NCI-H345 (cell line): ENCODE data around the gene TCIRG1.
"Not testable (repeated sequence)": the region's sequence is repeated elsewhere in the genome, so short reads cannot be mapped to it uniquely, and the experiment has no call there.

Experiments
- DNase-seq: peaks from one replicate; lab custom pipeline; 2025; lab: John Stamatoyannopoulos, UW

TCIRG1 gene, protein sequence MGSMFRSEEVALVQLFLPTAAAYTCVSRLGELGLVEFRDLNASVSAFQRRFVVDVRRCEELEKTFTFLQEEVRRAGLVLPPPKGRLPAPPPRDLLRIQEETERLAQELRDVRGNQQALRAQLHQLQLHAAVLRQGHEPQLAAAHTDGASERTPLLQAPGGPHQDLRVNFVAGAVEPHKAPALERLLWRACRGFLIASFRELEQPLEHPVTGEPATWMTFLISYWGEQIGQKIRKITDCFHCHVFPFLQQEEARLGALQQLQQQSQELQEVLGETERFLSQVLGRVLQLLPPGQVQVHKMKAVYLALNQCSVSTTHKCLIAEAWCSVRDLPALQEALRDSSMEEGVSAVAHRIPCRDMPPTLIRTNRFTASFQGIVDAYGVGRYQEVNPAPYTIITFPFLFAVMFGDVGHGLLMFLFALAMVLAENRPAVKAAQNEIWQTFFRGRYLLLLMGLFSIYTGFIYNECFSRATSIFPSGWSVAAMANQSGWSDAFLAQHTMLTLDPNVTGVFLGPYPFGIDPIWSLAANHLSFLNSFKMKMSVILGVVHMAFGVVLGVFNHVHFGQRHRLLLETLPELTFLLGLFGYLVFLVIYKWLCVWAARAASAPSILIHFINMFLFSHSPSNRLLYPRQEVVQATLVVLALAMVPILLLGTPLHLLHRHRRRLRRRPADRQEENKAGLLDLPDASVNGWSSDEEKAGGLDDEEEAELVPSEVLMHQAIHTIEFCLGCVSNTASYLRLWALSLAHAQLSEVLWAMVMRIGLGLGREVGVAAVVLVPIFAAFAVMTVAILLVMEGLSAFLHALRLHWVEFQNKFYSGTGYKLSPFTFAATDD

DNA sequence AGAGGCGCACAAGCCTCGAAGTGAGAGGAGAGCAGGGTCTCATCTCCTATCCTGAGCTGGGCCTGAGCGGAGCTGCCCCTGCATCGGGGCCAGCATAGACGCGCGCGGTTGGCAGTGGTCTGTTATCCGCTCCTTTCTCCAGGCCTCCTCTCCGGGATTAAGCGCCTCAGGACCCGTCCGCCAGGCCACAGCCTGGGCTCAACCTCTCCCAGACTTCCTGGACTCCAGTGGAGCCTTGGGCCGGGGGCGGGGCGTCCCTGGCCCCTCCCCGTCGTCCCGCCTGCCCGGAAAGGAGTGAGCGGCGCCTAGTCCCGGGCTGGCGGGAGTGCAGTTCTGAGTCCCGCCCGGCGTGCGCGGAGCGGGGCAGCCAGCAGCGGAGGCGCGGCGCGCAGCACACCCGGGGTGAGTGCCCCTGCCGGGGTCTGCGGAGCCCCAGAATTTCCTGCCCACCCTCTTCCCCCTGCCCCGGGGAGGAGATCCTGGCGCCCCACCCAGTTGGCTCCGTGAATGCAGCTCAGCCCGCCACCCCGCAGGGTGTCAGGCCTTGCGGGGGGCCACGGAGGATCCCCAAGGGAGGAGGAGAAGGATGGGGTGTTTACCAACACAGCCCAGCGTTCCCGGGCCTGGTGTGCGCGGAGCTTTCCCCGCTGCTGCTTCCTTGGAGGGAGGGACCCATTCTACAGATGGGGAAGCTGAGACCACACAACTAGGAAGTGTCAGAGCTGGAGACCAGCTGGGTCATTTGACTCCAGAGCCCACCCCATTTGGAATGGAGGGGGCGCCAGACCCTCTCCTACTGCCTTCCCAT, at the start of gene TCIRG1:
Gene TCIRG1 (plus strand): TSS at position 308 of the 808 bp plus-strand sequence. CDS start 2,247 bp downstream, outside the sequence.
- no peak for DNase-seq

DNA sequence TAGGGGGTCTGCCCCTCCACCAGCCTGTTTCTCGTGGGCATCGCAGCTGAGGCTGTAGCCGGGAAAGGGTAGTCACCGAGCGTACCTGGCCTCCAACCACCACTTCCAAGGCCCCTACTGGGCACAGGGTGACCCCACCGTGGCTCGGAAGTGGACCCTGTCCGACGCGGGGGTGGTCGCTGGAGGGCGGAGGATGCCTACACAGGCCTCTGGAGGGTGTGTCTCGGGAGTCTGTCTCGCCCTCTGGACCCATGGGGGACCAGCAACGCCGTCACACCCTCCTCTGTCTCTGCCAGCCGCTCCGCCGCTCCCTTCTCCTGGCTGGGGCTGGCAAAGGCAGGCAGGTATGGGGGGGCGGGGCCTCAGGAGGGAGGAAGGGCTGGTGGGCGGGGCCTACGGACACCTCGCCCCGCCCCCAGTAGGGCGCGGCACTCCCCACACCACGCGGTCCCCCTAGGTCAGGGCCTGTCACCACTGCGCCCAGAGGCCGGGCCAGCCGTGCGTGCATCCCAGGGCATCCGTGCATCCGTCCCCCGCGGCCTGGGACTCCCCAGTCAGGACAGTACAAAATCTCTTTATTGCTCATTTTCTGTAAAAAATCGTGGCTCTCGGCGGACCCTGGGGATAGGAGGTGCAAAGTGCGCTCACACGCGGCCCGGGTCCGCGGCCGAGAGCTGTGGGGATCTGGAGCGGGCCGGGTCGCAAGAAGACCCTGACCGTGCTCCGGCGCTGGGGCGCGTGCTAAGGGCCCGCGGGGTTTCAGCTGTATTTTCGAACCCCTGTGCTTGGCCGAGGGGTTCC, 48.1 kb upstream of the TCIRG1 start:
- DNase-seq: not testable (repeated sequence)

DNA sequence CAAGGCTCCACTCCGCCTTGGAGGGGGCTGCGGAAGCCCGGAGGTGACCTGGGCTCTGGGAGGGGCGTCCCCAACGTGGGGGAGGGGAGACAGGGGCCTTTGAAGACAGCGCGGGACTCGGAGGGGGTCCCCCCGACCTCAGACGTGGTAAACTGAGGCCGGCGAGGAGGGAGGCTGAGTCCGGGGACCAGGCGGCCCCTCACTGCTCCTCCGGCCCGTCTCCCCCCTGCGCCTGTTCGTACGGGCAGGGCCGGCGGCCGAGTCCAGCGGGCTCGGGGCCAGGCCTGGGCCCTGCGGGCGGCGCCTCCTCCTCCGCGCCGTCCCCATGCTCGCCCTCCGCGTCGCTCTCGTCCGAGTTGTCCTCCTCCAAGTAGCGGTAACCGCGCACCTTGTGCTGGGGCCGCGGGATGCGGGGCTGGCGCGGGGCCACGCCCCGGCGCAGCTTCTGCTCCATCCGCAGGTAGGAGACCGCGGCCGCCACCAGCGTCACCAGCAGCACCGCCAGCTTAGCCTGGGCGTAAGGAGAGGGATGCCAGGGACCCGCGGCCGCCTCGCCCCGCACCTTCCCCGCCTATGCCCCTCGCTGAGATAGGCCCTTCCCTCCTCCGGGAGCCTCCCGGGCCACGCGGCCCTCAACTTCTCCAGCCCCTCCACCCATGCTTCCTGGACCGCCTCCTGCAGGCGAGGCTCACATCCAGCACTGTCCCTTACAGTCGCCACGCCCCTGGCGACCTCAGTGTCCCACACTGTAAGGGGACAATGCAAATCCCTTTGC, 47.3 kb upstream of the TCIRG1 start:
- not testable (repeated sequence) for DNase-seq

DNA sequence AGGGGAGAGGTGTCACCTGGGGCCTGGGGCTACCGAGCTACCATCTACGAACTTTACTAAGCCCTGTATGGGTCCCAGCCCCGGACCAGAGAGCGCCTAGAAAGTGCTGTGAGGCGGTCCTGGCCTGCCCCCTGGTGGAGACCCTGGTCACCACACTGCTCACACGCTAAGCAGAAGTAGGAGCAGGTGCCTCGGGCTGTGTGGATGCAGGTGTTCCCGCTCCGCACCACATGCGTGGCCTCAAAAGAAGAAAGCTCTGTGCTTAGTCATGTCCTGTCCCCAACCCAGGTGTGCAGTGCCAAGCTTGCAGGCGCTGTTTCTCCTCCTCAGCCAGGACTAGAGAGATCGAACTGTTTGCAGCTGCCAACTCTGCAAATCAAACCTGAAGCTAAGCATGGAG, 45.0 kb upstream of the TCIRG1 start:
- peak; percentile 18 for DNase-seq

DNA sequence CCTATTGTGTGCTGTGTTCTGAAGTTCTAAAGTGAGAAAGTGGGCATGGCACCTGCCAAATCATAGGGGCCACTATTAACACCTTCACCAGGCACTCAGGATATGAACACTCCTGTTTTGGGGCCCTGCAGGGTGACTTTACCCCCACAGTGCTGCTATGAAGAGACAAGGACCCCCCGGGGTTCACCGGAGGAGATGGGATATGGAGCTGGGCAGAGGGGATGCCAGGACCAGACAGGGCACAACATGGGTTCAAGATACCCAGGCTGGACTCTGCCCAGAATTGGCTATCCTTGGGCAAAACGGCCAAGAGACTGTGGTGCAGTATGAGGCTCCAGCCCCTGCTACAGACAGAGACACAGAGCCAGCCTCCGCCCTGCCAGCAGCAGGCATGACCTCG, 44.4 kb upstream of the TCIRG1 start:
- DNase-seq: not testable (repeated sequence)

DNA sequence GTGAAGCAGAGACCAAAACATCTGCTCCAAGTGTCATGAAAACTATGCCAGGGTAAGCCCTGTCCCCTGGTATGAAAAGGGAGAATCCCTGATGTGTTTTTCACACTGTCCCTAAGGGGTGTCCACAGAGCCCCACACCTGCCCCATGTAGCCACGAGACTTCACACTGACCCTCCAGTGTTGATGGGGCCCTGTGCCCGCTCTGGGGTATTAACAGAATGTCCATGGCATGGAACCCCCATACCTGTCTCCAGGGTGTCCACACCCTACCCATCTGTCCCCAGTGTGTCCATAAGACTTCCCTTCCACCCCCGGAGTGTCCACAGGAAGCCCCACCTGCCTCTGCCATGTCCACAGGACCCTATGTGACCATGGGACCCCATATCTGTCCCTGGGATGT, 43.7 kb upstream of the TCIRG1 start:
- not testable (repeated sequence) for DNase-seq

DNA sequence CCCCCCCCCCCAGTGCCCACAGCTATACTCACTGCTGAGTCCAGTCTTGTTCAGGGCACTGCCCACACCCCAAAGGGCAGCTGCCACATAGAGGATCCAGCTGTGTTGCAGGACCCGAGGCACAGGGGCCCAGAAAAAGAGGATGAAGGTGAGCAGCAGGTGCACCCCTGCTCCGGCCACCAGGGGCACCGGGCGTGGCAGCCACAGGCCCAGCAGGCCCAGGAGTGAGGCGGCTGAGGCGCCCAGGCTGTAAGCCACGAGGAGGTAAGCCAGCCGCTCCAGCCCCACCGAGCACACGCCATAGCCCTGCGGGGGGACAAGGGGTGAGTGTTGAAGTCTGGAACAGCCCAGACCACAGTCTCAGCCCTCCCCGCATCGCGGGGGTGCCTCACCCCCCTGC, 43.2 kb upstream of the TCIRG1 start:
- DNase-seq: not testable (repeated sequence)

DNA sequence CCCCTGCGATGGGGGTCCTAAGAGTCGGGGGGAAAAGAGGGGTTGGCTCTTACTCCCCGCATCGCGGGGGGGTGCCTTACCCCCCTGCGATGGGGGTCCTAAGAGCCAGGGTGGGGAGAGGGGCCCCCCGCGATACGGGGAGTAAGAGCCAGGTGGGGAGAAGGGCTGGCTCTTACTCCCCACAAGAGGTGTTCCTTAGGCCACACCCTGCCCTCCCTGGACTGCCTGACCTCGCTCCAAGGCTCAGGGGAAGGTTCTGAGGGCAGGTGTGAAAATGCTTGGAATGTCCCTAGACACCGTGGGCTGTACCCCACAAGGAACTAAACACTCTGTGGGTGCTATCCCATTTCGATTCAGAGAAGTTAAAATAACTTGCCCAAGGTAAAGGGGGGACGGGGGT, 42.8 kb upstream of the TCIRG1 start:
- DNase-seq: no peak

DNA sequence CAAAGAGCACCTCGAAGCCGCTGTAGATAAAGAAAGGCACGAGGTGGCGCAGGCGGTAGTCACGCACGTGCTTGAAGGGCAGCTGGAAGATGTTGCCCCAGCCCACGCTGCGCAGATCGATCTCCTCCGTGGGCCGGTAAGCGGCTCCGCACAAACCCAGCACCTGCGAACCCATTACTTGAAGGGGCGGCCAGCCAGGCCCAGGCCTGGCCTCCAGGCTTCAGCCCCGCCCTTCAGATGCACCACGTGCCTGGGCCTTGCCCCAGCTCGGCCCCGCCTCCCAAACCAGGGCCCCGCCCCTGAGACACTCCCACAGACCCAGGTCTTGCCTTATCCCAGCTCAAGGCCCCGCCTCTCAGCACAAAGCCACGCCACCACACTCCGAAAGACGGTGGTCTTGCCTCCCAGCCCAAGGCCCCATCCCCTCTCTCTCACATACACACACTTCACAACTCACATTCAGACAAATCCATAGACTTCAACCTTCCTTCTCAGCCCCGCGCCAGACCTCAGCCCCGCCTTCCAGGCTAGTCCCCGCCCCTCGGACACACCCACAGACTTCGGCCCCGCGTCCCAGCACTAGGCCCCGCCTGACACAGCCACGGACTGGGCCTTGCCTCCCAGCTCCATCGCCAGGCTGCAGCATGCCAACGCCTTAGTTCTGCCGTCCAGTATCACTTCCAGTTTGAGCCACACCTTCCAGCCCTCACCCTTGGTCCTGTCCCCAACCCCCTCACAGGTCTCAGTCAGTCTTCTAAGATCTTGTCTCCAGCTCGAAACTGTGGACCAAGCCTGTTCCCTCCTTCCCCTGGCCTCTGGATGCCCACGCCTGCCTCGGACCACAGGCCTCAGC, 42.0 kb upstream of the TCIRG1 start:
- no peak for DNase-seq

DNA sequence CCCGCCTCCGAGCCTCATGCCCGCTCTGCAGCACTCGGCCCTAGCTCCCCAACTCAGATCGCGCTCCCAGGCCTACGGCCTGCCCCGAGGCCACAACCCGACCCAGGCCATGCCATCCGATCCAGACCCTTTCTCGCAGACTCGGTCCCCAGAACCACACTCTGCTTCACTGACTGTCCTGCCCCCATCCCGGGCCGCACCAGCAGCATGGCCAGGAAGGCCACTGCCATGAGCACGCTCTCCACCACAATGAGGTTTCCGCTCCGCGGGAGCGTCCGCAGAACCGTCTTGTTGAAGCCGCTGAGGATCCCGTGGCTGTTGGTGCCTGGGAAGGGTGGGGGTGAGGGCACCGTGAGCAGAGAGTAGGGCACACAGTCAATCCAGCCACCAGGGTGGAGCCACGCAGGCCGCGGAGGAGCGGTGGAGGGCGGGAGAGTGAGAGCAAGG, 41.3 kb upstream of the TCIRG1 start:
- DNase-seq: no peak

DNA sequence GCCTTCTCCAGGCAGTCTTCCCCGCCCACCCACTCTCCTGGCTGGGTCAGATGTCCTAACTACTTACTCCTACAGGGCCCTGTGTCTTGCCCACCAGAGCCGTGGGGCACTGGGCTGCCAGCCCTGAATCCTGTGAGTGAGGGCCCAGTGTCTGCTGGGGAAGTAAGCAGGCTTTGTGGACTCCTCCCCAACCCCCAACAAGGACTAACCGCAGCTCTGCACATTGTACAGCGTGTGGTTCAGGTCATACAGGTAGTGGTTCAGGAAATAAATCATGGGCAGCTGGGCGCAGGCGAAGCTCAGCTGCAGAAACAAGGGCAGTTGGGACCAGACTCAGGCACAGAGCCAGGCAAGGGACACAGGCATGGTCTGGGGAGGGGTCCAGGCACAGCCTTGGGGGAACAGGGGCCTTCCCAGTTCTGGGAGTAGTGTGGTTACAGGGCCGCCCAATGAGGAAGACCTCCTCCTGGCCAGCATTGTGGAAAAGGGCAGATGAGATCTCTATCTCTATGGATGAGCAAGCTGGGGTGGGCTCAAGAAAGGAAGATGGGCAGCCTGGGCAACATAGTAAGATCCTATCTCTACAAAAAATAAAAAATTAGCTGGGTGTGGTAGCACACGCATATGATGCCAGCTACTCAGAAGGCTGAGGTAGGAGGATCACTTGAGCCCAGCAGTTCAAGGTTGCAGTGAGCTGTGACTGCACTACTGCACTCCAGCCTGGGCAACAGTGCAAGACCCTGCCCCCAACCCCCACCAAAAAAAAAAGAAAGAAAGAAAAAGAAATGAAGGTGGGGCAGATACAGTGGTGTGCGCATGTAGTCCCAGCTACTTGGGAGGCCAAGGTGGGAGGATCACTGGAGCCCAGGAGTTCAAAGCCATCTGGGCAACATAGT, 40.4 kb upstream of the TCIRG1 start:
- no peak for DNase-seq

DNA sequence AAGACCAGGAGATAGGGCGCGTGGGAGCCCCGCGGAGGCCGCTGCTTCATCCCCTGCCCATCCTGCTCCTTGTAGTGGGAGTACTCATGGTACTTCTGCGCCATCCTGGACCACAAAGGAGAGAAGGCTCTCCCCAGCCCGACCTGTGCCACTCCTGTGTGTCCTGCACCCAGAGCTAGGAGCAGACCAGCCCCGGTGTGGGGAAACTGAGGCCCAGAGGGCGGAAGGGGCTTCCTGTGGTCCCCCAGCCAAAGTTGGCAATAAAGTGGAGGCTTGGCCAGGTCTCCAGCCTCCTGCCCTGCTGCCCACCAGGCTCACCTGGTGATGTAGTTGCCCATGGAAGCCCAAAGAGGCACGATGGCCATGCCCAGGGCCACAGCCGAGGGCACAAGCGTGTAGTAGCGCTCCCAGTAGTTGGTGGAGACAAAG, 39.6 kb upstream of the TCIRG1 start:
- no peak for DNase-seq

DNA sequence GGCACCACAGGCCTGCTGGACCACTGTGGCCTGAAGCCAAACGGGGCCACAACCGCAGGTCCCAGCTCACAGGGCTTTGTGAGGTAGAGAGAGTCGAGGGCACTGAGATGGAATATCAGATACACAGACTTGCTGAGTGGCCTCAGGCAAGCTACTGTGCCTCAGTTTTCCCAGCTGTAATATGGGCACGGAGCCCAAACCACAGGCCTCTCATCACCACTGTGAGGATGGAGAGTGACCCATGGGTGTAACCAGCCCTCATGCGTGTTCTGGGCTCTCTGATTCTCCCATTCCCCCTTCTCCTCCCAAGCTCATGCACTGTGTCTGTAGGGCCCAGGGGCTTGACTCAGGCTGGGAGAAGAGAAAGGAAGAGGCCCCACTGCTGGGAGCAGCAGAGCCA, 39.1 kb upstream of the TCIRG1 start:
- DNase-seq: no peak

DNA sequence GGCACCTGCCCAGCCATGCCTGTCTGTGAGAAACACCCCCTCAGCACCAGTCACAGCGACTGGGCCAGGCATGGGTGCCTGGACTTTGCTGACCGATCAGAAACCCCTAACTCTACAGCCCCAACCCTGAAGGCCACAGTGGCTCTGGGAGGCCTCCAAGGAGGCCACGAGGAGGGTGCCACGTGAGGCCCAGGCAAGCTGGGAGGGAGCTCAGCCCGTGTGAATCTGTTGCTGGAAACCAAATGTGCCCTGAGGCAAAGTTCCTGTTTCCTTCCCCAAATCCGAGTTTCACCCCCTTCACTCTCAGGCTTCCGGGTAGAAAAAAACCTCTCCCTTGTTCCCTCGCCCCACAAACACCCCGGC, 36.3 kb upstream of the TCIRG1 start:
- no peak for DNase-seq

DNA sequence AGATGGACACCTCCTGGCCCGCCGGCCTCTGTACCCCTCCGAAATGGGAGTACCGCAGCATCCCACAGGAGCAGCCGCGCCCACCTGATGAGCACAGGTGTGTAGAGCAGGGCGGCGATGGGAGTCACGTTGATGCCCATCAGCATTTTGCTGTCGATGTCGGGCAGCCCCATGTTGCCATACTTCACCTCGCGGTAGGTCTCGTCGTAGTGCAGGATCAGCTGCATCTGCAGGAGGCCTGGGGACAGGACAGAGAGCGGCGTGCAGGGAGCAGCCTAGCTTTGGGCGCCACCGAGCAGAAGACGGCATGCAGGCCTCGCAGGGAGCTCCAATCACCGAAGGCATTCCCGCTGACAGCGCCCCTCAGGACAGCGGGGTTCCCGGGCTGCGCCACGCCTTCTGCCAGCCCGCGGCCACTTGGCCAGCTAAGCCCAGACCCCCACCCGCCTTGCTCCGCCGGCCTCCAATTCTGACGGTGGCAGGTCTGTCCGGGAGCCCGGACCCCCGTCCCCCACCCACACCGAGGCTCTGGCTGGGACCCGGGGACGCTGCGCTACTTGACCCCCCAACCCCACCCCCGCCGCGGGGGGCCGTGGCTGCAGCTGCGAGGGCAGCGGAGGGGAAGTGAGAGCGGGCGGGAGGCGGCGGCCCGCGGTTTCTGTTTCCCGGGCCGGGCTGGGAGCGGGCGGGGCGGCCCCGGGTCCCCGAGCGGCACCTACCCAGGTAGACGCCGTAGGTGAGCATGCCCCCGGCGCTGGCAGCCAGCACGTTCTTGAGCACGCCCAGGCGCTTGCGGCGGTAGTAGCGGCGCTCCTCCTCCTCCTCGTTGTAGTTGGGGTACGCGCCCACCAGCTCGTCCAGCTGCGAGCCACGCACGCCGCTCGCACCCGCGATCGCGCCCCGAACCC, 35.6 kb upstream of the TCIRG1 start:
- peak; percentile 45 for DNase-seq

DNA sequence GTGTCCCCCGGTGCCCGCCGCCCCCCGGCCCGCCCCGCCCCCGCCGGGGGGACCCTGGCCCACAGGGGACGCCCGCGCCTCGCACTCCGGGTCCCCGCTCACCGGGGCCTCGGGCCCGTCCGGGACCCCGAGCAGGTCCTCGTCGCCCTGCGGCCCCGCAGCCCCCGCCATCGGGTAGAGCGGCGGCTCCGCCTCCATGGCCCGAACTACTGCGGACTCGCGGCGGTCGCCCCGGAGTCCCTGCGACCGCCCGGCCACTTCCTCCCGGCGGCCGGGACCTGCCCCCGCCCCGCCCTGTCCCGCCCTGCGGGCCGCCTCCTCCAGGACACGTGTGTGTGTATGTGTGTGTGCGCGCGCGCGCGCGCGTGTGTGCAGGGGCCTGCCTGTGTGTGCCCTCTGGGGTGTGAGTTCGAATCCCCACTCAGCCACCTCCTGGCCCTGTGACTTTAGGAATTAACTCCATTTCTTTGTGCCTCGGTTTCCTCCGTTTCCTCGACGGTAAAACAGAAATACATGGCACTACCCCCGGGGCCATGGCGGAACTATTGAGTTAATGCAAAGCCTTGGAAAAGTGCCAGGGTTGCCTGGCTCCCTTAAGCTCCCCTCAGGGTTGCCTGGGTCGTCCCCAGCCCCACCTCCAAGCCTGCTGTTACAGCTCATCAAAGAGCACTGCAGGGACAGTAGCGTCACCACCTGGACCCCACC, 34.8 kb upstream of the TCIRG1 start, which contains the start of gene UNC93B1:
Gene UNC93B1 (minus strand): TSS at position 252 of the 705 bp plus-strand sequence. CDS start 54 bp downstream, at position 198.
- peak; percentile 83 for DNase-seq
